Panc1 (cell line): ENCODE results near the gene FHL1. TPM values are rescaled to one million over a fixed set of nuclear protein-coding genes. Genes with fewer than 3 reads are reported as not detected.

Experiments used
- ATAC-seq: fragments of 200-7000 bp; cut with Tn5 transposase; 2 replicates; pipeline ENCODE4 v1.9.1; 2020; ENCODE audit warnings: mild to moderate bottlenecking, moderate library complexity
- BruUV-seq: library from RNA; stranded (reverse); fragments of 400-500 nt; replicated peaks from 2 replicates; lab custom pipeline; 2021; lab: Mats Ljungman, UMichigan
- CTCF ChIA-PET: fragments of 300-600 bp; sonication (Branson Sonifier 250); formaldehyde crosslinking; loops from one replicate; lab custom pipeline; 2022; ENCODE audit warnings: antibody characterized with exemption; lab: Charles Lee
- POLR2A ChIA-PET: fragments of 300-600 bp; sonication (Branson Sonifier 250); formaldehyde crosslinking; loops from one replicate; lab custom pipeline; 2022; ENCODE audit warnings: antibody characterized with exemption; lab: Charles Lee
- DNase-seq: peaks from one replicate; pipeline ENCODE4 v3.0.0-alpha.2; 2010; ENCODE audit warnings: low read depth, low spot score
- H3K27ac ChIP-seq: 2 replicates; pipeline ENCODE4 v1.5.1; 2011; ENCODE audit warnings: mild to moderate bottlenecking, low read length, inconsistent platforms
- H3K27me3 ChIP-seq: fragments of 200-500 bp; sonication (Bioruptor generic); 2 replicates; pipeline ENCODE4 v1.6.0; 2014; ENCODE audit warnings: low read length, inconsistent platforms; ENCODE audit not compliant: control insufficient read depth, insufficient read depth
- H3K36me3 ChIP-seq: fragments of 200-500 bp; sonication (Bioruptor generic); 2 replicates; pipeline ENCODE4 v1.5.1; 2014; ENCODE audit warnings: inconsistent platforms, mild to moderate bottlenecking, low read length, moderate library complexity; ENCODE audit not compliant: control insufficient read depth, insufficient read depth
- H3K4me1 ChIP-seq: 2 replicates; pipeline ENCODE4 v1.5.1; 2011; ENCODE audit warnings: inconsistent platforms, mild to moderate bottlenecking, low read length, moderate library complexity; ENCODE audit not compliant: control insufficient read depth, insufficient read depth
- H3K4me3 ChIP-seq, 2 experiments: 2 replicates each; pipeline ENCODE4 v1.5.1; 2011 to 2012; ENCODE audit warnings: low read depth in 2 of 2, low read length in 2 of 2, mild to moderate bottlenecking in 2 of 2, inconsistent platforms in 1 of 2, moderate library complexity in 1 of 2
- H3K9me3 ChIP-seq: fragments of 200-500 bp; sonication (Bioruptor generic); 2 replicates; pipeline ENCODE4 v1.5.1; 2014; ENCODE audit warnings: low read depth, mild to moderate bottlenecking, inconsistent platforms, low read length, moderate library complexity; ENCODE audit not compliant: control insufficient read depth, insufficient read depth
- CTCF ChIP-seq: fragments of 450-650 bp; IDR thresholded peaks from 2 replicates; pipeline ENCODE4 v1.5.1; 2017; ENCODE audit warnings: mild to moderate bottlenecking
- POLR2AphosphoS5 ChIP-seq: IDR thresholded peaks from 2 replicates; pipeline ENCODE4 v1.6.1; 2012; ENCODE audit warnings: mild to moderate bottlenecking, low read depth, low read length, moderate library complexity
- SIN3A ChIP-seq: IDR thresholded peaks from 2 replicates; pipeline ENCODE4 v1.6.1; 2012; ENCODE audit warnings: low read depth, mild to moderate bottlenecking, low read length, moderate library complexity, borderline replicate concordance; ENCODE audit not compliant: insufficient read depth
- TCF7L2 ChIP-seq: IDR thresholded peaks from 2 replicates; pipeline ENCODE4 v1.6.1; 2011; ENCODE audit warnings: mild to moderate bottlenecking, low read depth, low read length, inconsistent platforms
- in situ Hi-C: cut with HindIII; loops from 2 replicates; pipeline ENCODE4 v1.10.0; 2016; ENCODE audit warnings: low sequenced_read_pairs, low pct_unique_long_range_greater_than_20kb
- intact Hi-C: fragments of 100-400 bp; cut with micrococcal nuclease; formaldehyde crosslinking; loops from one replicate; pipeline ENCODE4 v1.10.0; 2022; ENCODE audit not compliant: unreplicated experiment
- total RNA-seq: library from RNA; stranded (reverse); gene quantifications from one replicate; pipeline ENCODE4 v1.2.1, GENCODE V29; 2021; ENCODE audit not compliant: unreplicated experiment
- TF ChIP-seq, protein P1 (sequence below), 2 experiments: IDR thresholded peaks; 2 replicates each; pipeline ENCODE4 v1.6.1; 2011 to 2012; ENCODE audit warnings: low read depth in 2 of 2, control low read depth in 1 of 2, low read length in 1 of 2, mild to moderate bottlenecking in 1 of 2, moderate library complexity in 1 of 2; ENCODE audit not compliant: insufficient read depth in 1 of 2

FHL1 gene
- total RNA-seq, 1 experiment from 2014 or later = 67.9 TPM

GRCh38 chrX:136227948-136228838 lies 80.9 kb downstream of the FHL1 start:
- ChIA-PET CTCF (no interaction called here), POLR2A (no interaction called here)
- intact Hi-C loops = no loop called here
- BruUV-seq = no TSS peak
- no peak for ATAC-seq
- DNase-seq = no peak
- H3K27ac ChIP-seq = no peak overlapping the region
- H3K9me3 ChIP-seq = no peaks in the 10 kb centered on the region
- H3K36me3 ChIP-seq = peaks cover 38% of the 10 kb centered on the region
- no peak overlapping the region for H3K4me3 ChIP-seq
- H3K4me1 ChIP-seq = no peaks in the 10 kb centered on the region
- H3K27me3 ChIP-seq = no peaks in the 10 kb centered on the region
- TF ChIP-seq, protein P1, sequence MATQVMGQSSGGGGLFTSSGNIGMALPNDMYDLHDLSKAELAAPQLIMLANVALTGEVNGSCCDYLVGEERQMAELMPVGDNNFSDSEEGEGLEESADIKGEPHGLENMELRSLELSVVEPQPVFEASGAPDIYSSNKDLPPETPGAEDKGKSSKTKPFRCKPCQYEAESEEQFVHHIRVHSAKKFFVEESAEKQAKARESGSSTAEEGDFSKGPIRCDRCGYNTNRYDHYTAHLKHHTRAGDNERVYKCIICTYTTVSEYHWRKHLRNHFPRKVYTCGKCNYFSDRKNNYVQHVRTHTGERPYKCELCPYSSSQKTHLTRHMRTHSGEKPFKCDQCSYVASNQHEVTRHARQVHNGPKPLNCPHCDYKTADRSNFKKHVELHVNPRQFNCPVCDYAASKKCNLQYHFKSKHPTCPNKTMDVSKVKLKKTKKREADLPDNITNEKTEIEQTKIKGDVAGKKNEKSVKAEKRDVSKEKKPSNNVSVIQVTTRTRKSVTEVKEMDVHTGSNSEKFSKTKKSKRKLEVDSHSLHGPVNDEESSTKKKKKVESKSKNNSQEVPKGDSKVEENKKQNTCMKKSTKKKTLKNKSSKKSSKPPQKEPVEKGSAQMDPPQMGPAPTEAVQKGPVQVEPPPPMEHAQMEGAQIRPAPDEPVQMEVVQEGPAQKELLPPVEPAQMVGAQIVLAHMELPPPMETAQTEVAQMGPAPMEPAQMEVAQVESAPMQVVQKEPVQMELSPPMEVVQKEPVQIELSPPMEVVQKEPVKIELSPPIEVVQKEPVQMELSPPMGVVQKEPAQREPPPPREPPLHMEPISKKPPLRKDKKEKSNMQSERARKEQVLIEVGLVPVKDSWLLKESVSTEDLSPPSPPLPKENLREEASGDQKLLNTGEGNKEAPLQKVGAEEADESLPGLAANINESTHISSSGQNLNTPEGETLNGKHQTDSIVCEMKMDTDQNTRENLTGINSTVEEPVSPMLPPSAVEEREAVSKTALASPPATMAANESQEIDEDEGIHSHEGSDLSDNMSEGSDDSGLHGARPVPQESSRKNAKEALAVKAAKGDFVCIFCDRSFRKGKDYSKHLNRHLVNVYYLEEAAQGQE (IDR thresholded peaks at IDR 0.05; ENCODE audit: insufficient read depth in 1 of 2, low read depth in 2 of 2, low read length in 1 of 2) = no peak
- TF ChIP-seq TCF7L2 (no peak), SIN3A (no peak), POLR2AphosphoS5 (no peak), CTCF (no peak)
- in situ Hi-C loops = no loop called here

- Histone ChIP-seq H3K4me1 (no peaks in the 10 kb centered on the region), H3K27me3 (no peaks in the 10 kb centered on the region), H3K36me3 (peaks cover 41% of the 10 kb centered on the region), H3K9me3 (no peaks in the 10 kb centered on the region), H3K4me3 (no peak overlapping the region), H3K27ac (no peak overlapping the region)
- ATAC-seq = no peak
- in situ Hi-C loops = no loop called here
- CTCF ChIA-PET = no interaction called here
- no TSS peak for BruUV-seq
- POLR2A ChIA-PET = no interaction called here
- DNase-seq = no peak
- TF ChIP-seq CTCF = no peak
- TF ChIP-seq SIN3A = no peak
- TF ChIP-seq POLR2AphosphoS5 = no peak
- TF ChIP-seq, protein P1 (IDR thresholded peaks at IDR 0.05; ENCODE audit: insufficient read depth in 1 of 2, low read depth in 2 of 2, low read length in 1 of 2) = no peak
- no peak for TF ChIP-seq TCF7L2
- intact Hi-C loops = no loop called here
These were observed 81.5 kb downstream of the FHL1 start for GRCh38 chrX:136228839-136229207.
